ENCODE data around the gene CIC. TPM values are rescaled to one million over a fixed set of nuclear protein-coding genes. Genes with fewer than 3 reads are reported as not detected.

CIC gene
- total RNA-seq, 2 donors from 2014 or later = 47.8 to 54.6 TPM

- no peak for DNase-seq
- Histone ChIP-seq H3K27me3 (no peaks in the 10 kb centered on the region), H3K36me3 (no peaks in the 10 kb centered on the region), H3K9ac (ENCODE audit: low read depth in 2 of 2, low read length in 2 of 2) (no peak overlapping the region), H3K4me1 (no peaks in the 10 kb centered on the region), H3K9me3 (no peaks in the 10 kb centered on the region), H3K27ac (no peak overlapping the region), H3K4me3 (no peak overlapping the region)
- no peak for TF ChIP-seq CTCF (IDR thresholded peaks at IDR 0.05)
- intact Hi-C loops (cut with DNase I) = no loop called here
Observed at GRCh38 chr19:42235181-42235580, 33.9 kb upstream of the CIC start.

GRCh38 chr19:42239544-42240220 lies 29.4 kb upstream of the CIC start:
- H3K9me3 ChIP-seq = no peaks in the 10 kb centered on the region
- intact Hi-C loops (cut with DNase I) = no loop called here
- DNase-seq = no peak
- peaks cover 12% of the 10 kb centered on the region for H3K4me1 ChIP-seq
- no peak for TF ChIP-seq CTCF (IDR thresholded peaks at IDR 0.05)
- H3K27me3 ChIP-seq = no peaks in the 10 kb centered on the region
- no peaks in the 10 kb centered on the region for H3K36me3 ChIP-seq
- H3K9ac ChIP-seq (ENCODE audit: low read depth in 2 of 2, low read length in 2 of 2) = no peak overlapping the region
- no peak overlapping the region for H3K4me3 ChIP-seq
- H3K27ac ChIP-seq = no peak overlapping the region

- peaks cover 12% of the 10 kb centered on the region for H3K4me1 ChIP-seq
- H3K27me3 ChIP-seq = no peaks in the 10 kb centered on the region
- H3K9ac ChIP-seq (ENCODE audit: low read depth in 2 of 2, low read length in 2 of 2) = peak overlapping the region; percentile 84 to 86
- no peak for TF ChIP-seq CTCF (IDR thresholded peaks at IDR 0.05)
- no peaks in the 10 kb centered on the region for H3K36me3 ChIP-seq
- no peak overlapping the region for H3K27ac ChIP-seq
- intact Hi-C loops (cut with DNase I) = no loop called here
- no peak for DNase-seq
- H3K4me3 ChIP-seq = peak overlapping the region; percentile 88
- H3K9me3 ChIP-seq = no peaks in the 10 kb centered on the region
Observed at GRCh38 chr19:42241279-42241678, 27.8 kb upstream of the CIC start.

- H3K4me3 ChIP-seq = peak overlapping the region; percentile 88
- H3K27me3 ChIP-seq = no peaks in the 10 kb centered on the region
- H3K4me1 ChIP-seq = peaks cover 12% of the 10 kb centered on the region
- TF ChIP-seq CTCF (IDR thresholded peaks at IDR 0.05) = no peak
- no peaks in the 10 kb centered on the region for H3K9me3 ChIP-seq
- peak; percentile 38 for DNase-seq
- peak overlapping the region; percentile 55 for H3K27ac ChIP-seq
- peak overlapping the region; percentile 84 to 86 for H3K9ac ChIP-seq (ENCODE audit: low read depth in 2 of 2, low read length in 2 of 2)
- intact Hi-C loops (cut with DNase I) = no loop called here
- no peaks in the 10 kb centered on the region for H3K36me3 ChIP-seq
Observed at GRCh38 chr19:42242069-42242511, 27.0 kb upstream of the CIC start.

- H3K36me3 ChIP-seq = no peaks in the 10 kb centered on the region
- H3K4me3 ChIP-seq = peak within 1 kb of the TSS; percentile 88
- TF ChIP-seq CTCF (IDR thresholded peaks at IDR 0.05) = no peak
- peak within 1 kb of the TSS; percentile 94 for H3K27ac ChIP-seq
- peak; percentile 99 for DNase-seq
- H3K4me1 ChIP-seq = peaks cover 12% of the 10 kb centered on the region
- peak within 1 kb of the TSS; percentile 84 to 93 for H3K9ac ChIP-seq (ENCODE audit: low read depth in 2 of 2, low read length in 2 of 2)
- no peaks in the 10 kb centered on the region for H3K27me3 ChIP-seq
- intact Hi-C loops (cut with DNase I) = no loop called here
- H3K9me3 ChIP-seq = no peaks in the 10 kb centered on the region
Observed at GRCh38 chr19:42242512-42243409, 26.3 kb upstream of the CIC start, which contains the start of gene GSK3A. GSK3A (minus strand) TSS chr19:42242602; CDS start chr19:42242465, 137 bp downstream.
